Measurements from ENCODE around the gene MALAT1. TPM values are rescaled to one million over a fixed set of nuclear protein-coding genes. Genes with fewer than 3 reads are reported as not detected.

Gene MALAT1
- total RNA-seq, 4 donors from 2014 or later = 10,683 to 28,425 (median 19,356) TPM

DNA sequence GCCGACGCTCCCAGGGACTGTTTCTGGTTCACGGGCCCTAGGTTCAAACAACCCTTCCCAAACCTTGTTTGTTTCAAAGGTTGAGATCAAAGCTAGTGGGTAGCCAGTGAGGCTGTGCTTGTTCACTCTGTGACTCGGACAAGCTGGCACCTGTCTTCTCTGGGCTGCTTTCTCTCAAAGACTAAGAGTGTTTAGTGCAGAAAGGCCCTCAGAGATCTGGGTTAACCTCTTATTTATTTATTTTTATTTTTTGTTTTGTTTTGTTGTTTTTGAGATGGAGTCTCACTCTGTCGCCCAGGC is 13.0 kb upstream of the MALAT1 start:
- H3K27ac ChIP-seq = peak overlapping the region in 2 of 4 donors; percentile 27 to 99
- no peaks in the 10 kb centered on the region for H3K27me3 ChIP-seq
- H3K36me3 ChIP-seq = no peaks in the 10 kb centered on the region
- H3K9me3 ChIP-seq = no peaks in the 10 kb centered on the region
- peaks cover 0 to 53% (median 25%) of the 10 kb centered on the region in 4 donors for H3K4me1 ChIP-seq
- TF ChIP-seq POLR2A (IDR thresholded peaks at IDR 0.05) = no peak
- DNase-seq = peak in 2 of 3 donors; percentile 7 to 34
- no peak overlapping the region for H3K4me3 ChIP-seq

DNA sequence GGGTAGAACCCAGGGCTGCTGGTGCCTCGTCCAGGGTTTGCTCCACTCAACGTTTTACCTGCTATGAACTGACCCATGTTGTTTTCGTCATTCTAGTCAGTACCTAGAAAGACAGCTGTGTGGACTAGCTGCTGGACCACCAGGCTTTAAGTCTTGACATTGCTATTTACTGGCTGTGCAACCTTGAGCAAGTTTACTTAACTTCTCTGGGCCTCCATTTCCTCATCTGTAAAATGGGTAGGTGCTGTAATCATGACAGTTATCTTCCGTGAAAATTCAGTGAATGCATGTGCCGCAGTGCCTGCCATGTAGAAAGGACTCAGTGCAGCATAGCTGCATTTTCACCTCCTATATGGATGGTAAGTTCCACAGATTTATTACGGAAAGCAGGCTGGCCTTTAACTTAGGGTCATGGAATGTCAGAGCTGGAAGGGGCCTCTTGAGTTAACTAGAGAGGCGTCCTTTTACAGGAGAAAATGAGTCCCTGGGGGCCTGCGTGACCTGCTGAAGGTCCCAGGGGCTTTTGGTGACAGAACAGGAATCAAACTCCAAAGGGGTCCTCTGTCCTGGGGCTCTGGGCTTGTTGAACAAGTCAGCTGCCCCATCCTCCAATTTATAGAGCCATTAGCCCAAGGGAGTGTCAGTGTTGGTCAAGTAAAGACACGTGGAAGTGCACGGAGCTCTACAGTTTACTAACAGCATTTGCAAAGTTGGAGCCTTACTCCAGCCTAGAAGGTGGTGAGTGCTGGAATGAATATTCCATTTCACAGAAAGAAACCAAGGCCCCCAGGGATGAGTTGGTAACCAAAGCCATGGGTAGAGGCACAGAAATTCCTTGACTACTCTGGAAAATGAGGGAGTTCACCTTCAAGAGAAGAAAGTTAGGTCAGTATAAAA is 12.0 kb upstream of the MALAT1 start:
- Histone ChIP-seq H3K36me3 (no peaks in the 10 kb centered on the region), H3K27ac (peak overlapping the region; percentile 38 to 99 (median 74)), H3K27me3 (no peaks in the 10 kb centered on the region), H3K4me1 (peaks cover 0 to 57% (median 32%) of the 10 kb centered on the region in 4 donors), H3K9me3 (no peaks in the 10 kb centered on the region), H3K4me3 (no peak overlapping the region)
- DNase-seq = peak in 2 of 3 donors; percentile 16 to 22
- no peak for TF ChIP-seq POLR2A (IDR thresholded peaks at IDR 0.05)
- TF ChIP-seq, protein P1, sequence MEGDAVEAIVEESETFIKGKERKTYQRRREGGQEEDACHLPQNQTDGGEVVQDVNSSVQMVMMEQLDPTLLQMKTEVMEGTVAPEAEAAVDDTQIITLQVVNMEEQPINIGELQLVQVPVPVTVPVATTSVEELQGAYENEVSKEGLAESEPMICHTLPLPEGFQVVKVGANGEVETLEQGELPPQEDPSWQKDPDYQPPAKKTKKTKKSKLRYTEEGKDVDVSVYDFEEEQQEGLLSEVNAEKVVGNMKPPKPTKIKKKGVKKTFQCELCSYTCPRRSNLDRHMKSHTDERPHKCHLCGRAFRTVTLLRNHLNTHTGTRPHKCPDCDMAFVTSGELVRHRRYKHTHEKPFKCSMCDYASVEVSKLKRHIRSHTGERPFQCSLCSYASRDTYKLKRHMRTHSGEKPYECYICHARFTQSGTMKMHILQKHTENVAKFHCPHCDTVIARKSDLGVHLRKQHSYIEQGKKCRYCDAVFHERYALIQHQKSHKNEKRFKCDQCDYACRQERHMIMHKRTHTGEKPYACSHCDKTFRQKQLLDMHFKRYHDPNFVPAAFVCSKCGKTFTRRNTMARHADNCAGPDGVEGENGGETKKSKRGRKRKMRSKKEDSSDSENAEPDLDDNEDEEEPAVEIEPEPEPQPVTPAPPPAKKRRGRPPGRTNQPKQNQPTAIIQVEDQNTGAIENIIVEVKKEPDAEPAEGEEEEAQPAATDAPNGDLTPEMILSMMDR (IDR thresholded peaks at IDR 0.05) = no peak

DNA sequence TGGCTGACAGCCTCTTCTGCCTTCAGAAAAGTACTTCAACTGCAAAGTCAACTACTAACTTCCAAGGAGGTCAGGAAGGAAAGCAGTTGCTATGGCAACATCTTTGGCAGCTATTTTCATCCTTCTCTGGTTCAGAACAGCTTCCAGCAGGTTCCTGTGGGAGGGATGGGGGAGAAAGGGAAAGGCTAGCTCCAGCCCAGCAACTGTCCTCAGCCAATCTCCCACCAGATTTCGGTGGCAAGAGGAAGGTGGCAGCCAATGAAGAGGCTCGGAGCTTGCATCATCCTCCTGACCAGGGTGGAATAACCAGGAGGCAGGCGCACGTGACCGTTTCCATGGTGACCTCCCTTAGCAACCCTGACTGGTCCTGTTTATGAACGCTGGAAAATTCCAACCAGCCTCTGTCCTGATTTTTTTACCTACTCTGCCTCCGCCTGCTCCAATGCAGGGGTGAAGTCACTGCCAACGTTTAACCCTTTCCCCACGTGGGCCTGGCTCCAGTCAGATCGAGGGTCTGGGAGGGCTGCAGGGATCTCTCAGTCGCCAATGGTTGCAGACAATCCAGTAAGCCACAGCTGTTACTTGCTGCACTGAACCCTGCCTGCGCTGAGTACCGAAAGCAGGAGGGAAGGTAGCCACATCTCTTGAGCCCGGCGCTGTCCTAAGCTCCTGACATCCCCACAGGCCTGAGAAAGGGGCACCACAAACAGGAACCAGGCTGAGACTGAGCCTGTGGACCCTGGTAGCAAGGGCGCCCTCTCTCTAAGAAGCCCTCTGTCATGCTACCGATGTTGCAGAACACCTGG is 11.2 kb upstream of the MALAT1 start:
- Histone ChIP-seq H3K4me1 (peaks cover 0 to 65% (median 36%) of the 10 kb centered on the region in 4 donors), H3K4me3 (peak overlapping the region in 1 of 4 donors; percentile 3), H3K27ac (peak overlapping the region; percentile 71 to 99 (median 83)), H3K36me3 (no peaks in the 10 kb centered on the region), H3K27me3 (no peaks in the 10 kb centered on the region), H3K9me3 (no peaks in the 10 kb centered on the region)
- TF ChIP-seq, protein P1 (IDR thresholded peaks at IDR 0.05) = no peak
- peak; percentile 79 to 96 (median 90) for DNase-seq

DNA sequence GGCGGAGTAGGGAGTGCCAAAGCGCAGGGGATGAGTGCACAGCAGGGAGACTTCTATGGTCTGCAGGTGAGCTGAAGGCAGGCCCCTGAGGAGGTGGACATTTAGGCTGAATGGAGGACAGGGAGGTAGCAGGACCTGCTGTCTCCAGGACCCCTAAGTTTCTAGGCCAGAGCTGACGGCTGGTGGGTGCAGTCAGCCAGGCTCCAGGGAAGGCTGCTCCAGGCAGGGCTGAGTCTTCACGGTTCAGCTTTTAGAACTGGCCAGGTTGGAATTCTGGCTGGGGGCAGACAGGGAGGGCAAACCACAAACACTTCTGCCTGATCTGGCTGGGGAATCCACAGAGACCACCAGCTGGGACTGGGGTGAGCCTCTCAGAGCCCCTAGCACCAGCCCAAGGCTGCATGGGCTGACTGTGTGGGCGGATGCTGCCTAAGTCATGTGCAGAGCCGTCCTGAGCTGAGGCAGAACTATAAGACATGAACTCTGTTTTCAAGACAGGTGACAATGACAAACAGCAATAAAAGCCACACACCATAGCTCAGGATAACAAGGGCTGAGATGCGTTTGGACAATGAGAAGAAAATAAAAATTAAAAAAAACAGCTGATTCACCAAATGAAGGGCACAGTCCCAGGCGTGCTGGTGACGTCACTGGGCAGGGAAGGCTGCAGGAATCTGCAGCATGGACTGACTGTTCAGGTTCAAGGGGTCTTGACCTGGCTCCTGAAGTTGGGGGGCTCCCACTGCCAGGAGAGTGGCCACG is 10.4 kb upstream of the MALAT1 start:
- Histone ChIP-seq H3K36me3 (no peaks in the 10 kb centered on the region), H3K9me3 (no peaks in the 10 kb centered on the region), H3K27me3 (no peaks in the 10 kb centered on the region), H3K4me1 (peaks cover 0 to 73% (median 41%) of the 10 kb centered on the region in 4 donors), H3K27ac (peak overlapping the region; percentile 71 to 99 (median 83)), H3K4me3 (peak overlapping the region in 1 of 4 donors; percentile 3)
- peak in 2 of 3 donors; percentile 77 to 78 for DNase-seq
- TF ChIP-seq, protein P1 (IDR thresholded peaks at IDR 0.05) = no peak
- TF ChIP-seq POLR2A (IDR thresholded peaks at IDR 0.05) = no peak

DNA sequence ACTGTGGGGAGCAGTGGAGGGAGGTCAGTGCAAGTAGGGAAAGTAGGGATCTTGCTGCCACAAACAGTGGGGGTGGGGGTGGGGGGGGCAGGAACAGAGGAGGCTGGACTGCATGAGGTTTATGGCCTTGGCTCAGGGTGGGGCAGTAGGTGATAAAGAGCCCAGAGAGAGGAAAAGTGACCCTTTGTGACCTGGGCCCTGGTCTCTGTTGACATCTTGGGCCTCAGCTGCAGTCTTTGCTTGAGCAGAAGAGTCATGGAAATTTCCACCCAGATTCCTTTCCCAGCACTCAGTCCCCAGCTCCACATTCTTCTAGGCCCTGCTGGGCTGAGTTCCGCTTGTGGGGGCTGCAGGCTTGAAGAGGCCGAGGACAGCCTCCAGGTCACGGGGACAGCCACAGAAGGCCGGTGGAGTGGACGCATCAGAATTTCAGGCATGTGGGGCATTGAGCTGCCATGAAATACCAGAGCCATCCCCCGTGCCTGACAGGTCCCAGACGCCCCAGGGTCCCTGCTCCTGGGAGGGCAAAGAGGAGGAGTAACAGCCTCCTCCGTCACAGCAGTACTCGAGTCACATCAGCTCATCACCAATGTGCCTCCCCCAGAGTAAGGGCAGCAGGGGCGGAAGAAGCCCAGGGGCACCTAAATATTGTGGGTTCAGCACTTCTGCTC is 9.7 kb upstream of the MALAT1 start:
- Histone ChIP-seq H3K4me1 (peaks cover 0 to 80% (median 48%) of the 10 kb centered on the region in 4 donors), H3K27ac (peak overlapping the region; percentile 71 to 99 (median 83)), H3K27me3 (no peaks in the 10 kb centered on the region), H3K9me3 (no peaks in the 10 kb centered on the region), H3K4me3 (no peak overlapping the region), H3K36me3 (no peaks in the 10 kb centered on the region)
- TF ChIP-seq POLR2A (IDR thresholded peaks at IDR 0.05) = no peak
- TF ChIP-seq, protein P1 (IDR thresholded peaks at IDR 0.05) = no peak
- DNase-seq = peak in 1 of 3 donors; percentile 60
